ENCODE results near the gene NCKAP5.

Gene NCKAP5

DNA sequence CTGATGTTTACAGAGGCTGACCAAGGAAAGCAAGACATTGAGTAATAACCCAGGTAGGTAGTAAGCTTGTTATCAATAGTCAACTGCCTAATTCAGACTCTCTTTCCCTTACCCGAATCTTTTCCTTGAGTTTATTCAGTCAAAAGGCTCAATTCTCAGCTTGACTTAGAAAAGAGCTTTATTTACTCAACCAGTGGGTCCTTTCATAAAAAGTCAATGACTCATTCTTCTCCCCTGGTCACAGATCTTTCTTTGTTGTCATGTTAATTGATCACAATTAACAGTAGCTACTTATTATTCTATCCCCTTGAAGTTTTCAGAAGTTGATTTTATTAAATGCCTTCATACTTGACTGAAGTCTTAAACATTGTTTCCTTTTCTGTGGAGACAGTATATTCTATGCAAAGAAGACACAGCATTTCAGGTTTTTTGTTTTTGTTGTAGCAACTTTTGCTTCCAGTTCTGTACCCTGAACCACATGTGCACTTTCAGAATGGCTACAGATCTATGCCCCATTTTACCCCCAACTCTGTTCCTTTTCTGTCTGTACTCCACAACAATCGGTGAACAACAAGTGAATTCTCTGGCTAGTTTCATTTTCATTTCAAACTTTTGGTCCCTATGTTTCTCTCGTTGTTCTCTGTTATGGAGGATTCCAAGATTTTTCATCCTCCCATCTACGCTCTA lies 428.3 kb downstream of the NCKAP5 start:
- Mint-ChIP-seq H3K4me1 (no peaks in the 10 kb centered on the region), H3K27ac (no peak overlapping the region), H3K9me3 (peaks cover 15% of the 10 kb centered on the region), H3K27me3 (no peaks in the 10 kb centered on the region), H3K36me3 (ENCODE audit: low read depth) (no peaks in the 10 kb centered on the region), H3K4me3 (no peak overlapping the region)
- no peak for ATAC-seq
- DNase-seq = no peak

GRCh38 chr2:133138693-133139092 lies 429.6 kb downstream of the NCKAP5 start:
- DNase-seq (no peak), ATAC-seq (no peak)
- Mint-ChIP-seq H3K4me1 (no peaks in the 10 kb centered on the region), H3K27ac (no peak overlapping the region), H3K36me3 (ENCODE audit: low read depth) (no peaks in the 10 kb centered on the region), H3K9me3 (peaks cover 23% of the 10 kb centered on the region), H3K4me3 (no peak overlapping the region), H3K27me3 (no peaks in the 10 kb centered on the region)

DNA sequence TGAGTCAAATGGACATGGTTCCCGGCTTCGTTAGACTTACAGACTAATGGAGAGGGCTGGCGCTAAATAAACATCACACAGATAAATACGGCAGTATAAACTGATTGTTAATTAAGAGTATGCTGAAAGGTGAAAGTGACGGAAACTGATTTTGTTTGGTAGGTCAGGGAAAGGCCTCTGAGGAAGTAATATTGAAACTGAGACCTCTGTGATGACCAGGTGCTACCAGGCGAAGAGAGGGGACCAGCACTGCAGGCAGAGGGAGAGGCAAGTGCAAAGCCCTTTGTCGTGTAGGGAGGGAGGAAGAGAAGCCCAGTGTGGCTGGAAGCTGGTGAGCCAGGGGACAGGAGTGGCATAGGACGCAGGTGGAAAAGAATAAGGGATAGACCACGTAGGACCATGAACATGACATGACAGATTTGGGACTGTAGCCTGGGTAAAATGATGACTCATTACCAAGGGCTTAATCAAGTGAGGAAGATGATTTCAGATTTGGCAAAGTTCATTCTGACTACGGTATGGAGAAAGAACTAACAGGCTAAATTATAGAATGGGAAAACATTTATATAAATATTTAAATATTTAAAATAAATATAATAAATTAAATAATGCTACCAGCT lies 433.1 kb downstream of the NCKAP5 start:
- no peaks in the 10 kb centered on the region for H3K27me3 Mint-ChIP-seq
- no peak overlapping the region for H3K27ac Mint-ChIP-seq
- ATAC-seq = no peak
- H3K4me3 Mint-ChIP-seq = no peak overlapping the region
- no peak for DNase-seq
- H3K4me1 Mint-ChIP-seq = no peaks in the 10 kb centered on the region
- H3K36me3 Mint-ChIP-seq (ENCODE audit: low read depth) = no peaks in the 10 kb centered on the region
- H3K9me3 Mint-ChIP-seq = peaks cover 23% of the 10 kb centered on the region

GRCh38 chr2:133130548-133131246 lies 437.6 kb downstream of the NCKAP5 start:
- Mint-ChIP-seq H3K27ac (no peak overlapping the region), H3K9me3 (peaks cover 10% of the 10 kb centered on the region), H3K27me3 (no peaks in the 10 kb centered on the region), H3K4me3 (no peak overlapping the region), H3K36me3 (ENCODE audit: low read depth) (no peaks in the 10 kb centered on the region), H3K4me1 (no peaks in the 10 kb centered on the region)
- no peak for DNase-seq
- ATAC-seq = no peak

DNA sequence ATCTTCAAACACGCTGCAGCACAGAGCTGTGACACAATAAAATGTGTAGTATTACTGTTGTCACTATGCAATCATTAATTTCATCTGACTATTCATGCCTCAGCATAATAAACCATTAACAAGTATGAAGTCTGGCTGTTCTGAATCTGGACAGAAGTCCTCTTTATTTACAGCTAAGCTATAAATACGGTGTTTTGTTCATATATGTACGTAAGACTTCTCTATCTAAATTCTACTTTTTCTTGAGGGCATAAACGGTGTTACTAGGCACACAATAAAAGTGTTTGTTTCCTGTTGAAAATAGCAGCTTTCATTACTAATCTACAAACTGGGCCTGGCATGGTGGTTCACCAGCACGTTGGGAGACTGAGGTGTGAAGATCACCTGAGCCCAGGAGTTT lies 443.8 kb downstream of the NCKAP5 start:
- no peak overlapping the region for H3K27ac Mint-ChIP-seq
- H3K36me3 Mint-ChIP-seq (ENCODE audit: low read depth) = no peaks in the 10 kb centered on the region
- no peaks in the 10 kb centered on the region for H3K27me3 Mint-ChIP-seq
- DNase-seq = no peak
- no peak overlapping the region for H3K4me3 Mint-ChIP-seq
- H3K9me3 Mint-ChIP-seq = no peaks in the 10 kb centered on the region
- H3K4me1 Mint-ChIP-seq = no peaks in the 10 kb centered on the region
- no peak for ATAC-seq

GRCh38 chr2:133123904-133124303 lies 444.4 kb downstream of the NCKAP5 start:
- no peak for DNase-seq
- Mint-ChIP-seq H3K36me3 (ENCODE audit: low read depth) (no peaks in the 10 kb centered on the region), H3K4me3 (no peak overlapping the region), H3K27me3 (no peaks in the 10 kb centered on the region), H3K27ac (no peak overlapping the region), H3K4me1 (no peaks in the 10 kb centered on the region), H3K9me3 (no peaks in the 10 kb centered on the region)
- ATAC-seq = no peak

- H3K36me3 Mint-ChIP-seq (ENCODE audit: low read depth) = no peaks in the 10 kb centered on the region
- H3K27ac Mint-ChIP-seq = no peak overlapping the region
- ATAC-seq (no peak), DNase-seq (no peak)
- peaks cover 3% of the 10 kb centered on the region for H3K9me3 Mint-ChIP-seq
- no peaks in the 10 kb centered on the region for H3K27me3 Mint-ChIP-seq
- no peak overlapping the region for H3K4me3 Mint-ChIP-seq
- H3K4me1 Mint-ChIP-seq = no peaks in the 10 kb centered on the region
Observed at GRCh38 chr2:133123393-133123792, 444.9 kb downstream of the NCKAP5 start.

DNA sequence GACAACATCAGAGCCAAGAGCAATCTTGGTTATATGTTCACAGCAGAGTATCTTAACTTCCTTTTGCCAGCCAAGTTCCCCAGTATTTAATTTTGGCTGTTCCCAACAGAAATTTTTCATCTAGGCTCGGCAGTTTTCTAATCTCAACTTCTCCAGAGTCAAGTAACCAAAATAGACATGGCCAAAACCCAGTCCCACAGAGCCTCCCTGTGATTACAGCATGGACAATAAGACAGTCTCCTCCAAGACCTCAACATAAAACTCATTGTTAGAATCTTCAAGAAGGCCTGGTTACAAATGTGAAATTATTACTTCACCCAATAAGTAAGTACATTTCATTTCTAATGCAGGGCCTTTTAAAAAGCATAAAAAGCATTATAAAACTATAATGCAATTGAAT lies 445.7 kb downstream of the NCKAP5 start:
- no peak for ATAC-seq
- Mint-ChIP-seq H3K27ac (no peak overlapping the region), H3K4me3 (no peak overlapping the region)

DNA sequence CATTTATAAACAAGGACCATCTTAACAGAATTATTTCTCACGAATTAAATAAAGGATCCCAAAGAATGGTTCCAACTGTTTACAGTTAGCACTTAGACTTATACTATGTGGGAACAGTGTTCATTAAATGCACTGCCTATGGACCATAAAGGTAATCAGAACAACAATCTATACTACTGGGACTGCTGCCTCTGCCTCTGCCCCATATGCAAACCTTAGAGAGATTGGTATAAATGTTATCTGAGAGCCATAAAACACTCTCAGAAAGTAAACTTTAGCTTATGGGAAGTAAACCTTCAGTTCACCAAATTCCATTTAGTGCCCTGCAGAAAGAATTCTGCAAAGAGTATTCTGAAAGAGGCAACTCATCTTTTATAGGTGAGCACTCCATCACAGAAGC lies 448.0 kb downstream of the NCKAP5 start:
- Mint-ChIP-seq H3K27me3 (no peaks in the 10 kb centered on the region), H3K9me3 (peaks cover 4% of the 10 kb centered on the region), H3K36me3 (ENCODE audit: low read depth) (no peaks in the 10 kb centered on the region), H3K4me1 (no peaks in the 10 kb centered on the region), H3K27ac (no peak overlapping the region), H3K4me3 (no peak overlapping the region)
- no peak for ATAC-seq
- DNase-seq = no peak

More for the DNA sequence above, 445.7 kb downstream of the NCKAP5 start:
- Mint-ChIP-seq H3K27me3 (no peaks in the 10 kb centered on the region), H3K9me3 (peaks cover 4% of the 10 kb centered on the region), H3K4me1 (no peaks in the 10 kb centered on the region), H3K36me3 (ENCODE audit: low read depth) (no peaks in the 10 kb centered on the region)
- no peak for DNase-seq

DNA sequence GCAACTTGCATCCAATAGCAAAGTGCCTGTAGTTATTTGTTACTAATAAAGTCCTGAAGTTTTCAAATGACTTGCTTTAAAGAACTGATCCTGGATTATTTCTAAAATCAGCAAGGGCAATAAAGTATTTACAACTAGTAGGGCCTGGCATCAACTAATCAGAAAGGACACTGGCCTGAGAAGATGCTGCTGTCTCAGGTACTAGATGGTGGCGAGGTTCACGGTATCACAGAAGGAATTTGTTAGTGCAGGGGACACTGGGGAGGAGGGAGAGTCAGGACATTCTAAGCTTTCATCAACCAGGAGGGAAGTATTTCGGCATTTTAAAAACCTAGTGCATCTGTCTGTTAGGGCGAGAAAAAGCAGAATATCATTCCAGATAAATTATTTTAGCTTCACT lies 458.1 kb downstream of the NCKAP5 start:
- Mint-ChIP-seq H3K36me3 (ENCODE audit: low read depth) (no peaks in the 10 kb centered on the region), H3K27me3 (no peaks in the 10 kb centered on the region), H3K9me3 (no peaks in the 10 kb centered on the region), H3K4me1 (no peaks in the 10 kb centered on the region), H3K4me3 (no peak overlapping the region), H3K27ac (no peak overlapping the region)
- no peak for ATAC-seq
- no peak for DNase-seq

- Mint-ChIP-seq H3K27ac (no peak overlapping the region), H3K36me3 (ENCODE audit: low read depth) (no peaks in the 10 kb centered on the region), H3K4me3 (no peak overlapping the region), H3K27me3 (no peaks in the 10 kb centered on the region), H3K4me1 (no peaks in the 10 kb centered on the region), H3K9me3 (no peaks in the 10 kb centered on the region)
- no peak for ATAC-seq
- no peak for DNase-seq
Observed at GRCh38 chr2:133109772-133110171, 458.5 kb downstream of the NCKAP5 start.

- DNase-seq = no peak
- H3K4me1 Mint-ChIP-seq = no peaks in the 10 kb centered on the region
- ATAC-seq = no peak
- no peaks in the 10 kb centered on the region for H3K9me3 Mint-ChIP-seq
- H3K36me3 Mint-ChIP-seq (ENCODE audit: low read depth) = no peaks in the 10 kb centered on the region
- no peaks in the 10 kb centered on the region for H3K27me3 Mint-ChIP-seq
- H3K4me3 Mint-ChIP-seq = no peak overlapping the region
- H3K27ac Mint-ChIP-seq = no peak overlapping the region
Observed at GRCh38 chr2:133107058-133107815, 461.0 kb downstream of the NCKAP5 start.

DNA sequence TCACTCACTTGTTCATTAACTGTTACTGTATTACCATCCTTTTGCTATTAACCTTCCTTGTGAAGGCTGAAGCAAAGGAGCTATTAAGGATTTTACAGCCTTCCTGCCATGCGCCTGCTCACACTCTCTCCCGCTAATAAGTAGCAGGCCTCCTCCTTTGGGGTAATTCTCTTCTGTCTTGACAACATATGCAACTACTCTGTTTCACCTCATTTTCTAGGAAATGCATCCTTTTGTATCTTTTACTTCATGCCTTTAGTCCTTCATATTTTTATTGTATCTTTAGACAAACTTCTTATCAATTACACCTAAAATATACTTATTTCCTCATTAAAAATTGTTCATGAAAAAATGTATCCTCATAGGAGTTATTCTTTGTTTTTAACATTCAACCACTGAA lies 463.4 kb downstream of the NCKAP5 start:
- H3K4me1 Mint-ChIP-seq = no peaks in the 10 kb centered on the region

DNA sequence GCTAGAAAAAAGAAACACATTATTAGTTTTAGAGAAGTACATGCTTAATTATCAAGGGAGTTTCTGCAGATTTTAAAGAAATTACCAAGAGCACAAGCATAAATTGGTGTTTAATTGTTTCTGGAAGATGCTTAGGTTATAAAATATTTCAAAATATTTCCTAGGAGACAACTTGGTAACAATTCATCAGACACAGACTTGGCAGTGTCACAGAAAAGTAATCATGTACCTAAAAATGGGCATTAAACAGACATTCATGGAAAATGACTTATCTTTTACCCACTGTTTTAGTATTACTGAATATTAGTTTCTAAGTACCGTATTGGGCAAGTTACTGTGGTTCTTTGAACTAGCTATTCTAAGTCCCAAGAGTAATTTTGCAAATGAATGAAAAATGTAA lies 469.5 kb downstream of the NCKAP5 start:
- H3K4me3 Mint-ChIP-seq = no peak overlapping the region
- no peak for ATAC-seq
- H3K27me3 Mint-ChIP-seq = no peaks in the 10 kb centered on the region
- H3K9me3 Mint-ChIP-seq = peaks cover 11% of the 10 kb centered on the region
- no peak overlapping the region for H3K27ac Mint-ChIP-seq
- H3K36me3 Mint-ChIP-seq (ENCODE audit: low read depth) = no peaks in the 10 kb centered on the region
- DNase-seq = no peak
- no peaks in the 10 kb centered on the region for H3K4me1 Mint-ChIP-seq

More for the DNA sequence above, 463.4 kb downstream of the NCKAP5 start:
- peaks cover 4% of the 10 kb centered on the region for H3K9me3 Mint-ChIP-seq
- H3K27ac Mint-ChIP-seq = no peak overlapping the region
- DNase-seq = no peak
- no peak overlapping the region for H3K4me3 Mint-ChIP-seq
- H3K36me3 Mint-ChIP-seq (ENCODE audit: low read depth) = no peaks in the 10 kb centered on the region
- ATAC-seq = no peak
- H3K27me3 Mint-ChIP-seq = no peaks in the 10 kb centered on the region

DNA sequence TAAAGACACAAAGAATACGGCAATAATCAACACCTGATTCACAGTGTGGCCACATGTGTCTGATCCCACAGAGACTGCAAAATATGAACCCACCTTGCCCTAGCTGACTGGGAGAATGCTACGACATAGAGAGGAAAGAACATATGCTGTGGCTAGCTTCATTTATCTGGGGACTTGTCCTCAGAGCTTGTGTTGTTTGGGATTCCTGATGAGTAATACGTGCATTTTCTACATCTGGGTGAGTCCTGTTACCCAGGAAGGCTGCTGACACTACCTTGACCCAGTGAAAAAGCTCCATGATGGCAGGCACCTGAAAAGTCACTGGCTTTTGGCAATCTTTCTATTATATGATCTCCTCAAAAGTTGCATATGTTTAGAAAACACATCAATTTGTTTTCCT lies 470.6 kb downstream of the NCKAP5 start:
- H3K36me3 Mint-ChIP-seq (ENCODE audit: low read depth) = no peaks in the 10 kb centered on the region
- no peaks in the 10 kb centered on the region for H3K27me3 Mint-ChIP-seq
- DNase-seq = no peak
- H3K27ac Mint-ChIP-seq = no peak overlapping the region
- H3K4me3 Mint-ChIP-seq = no peak overlapping the region
- H3K4me1 Mint-ChIP-seq = no peaks in the 10 kb centered on the region
- H3K9me3 Mint-ChIP-seq = peaks cover 11% of the 10 kb centered on the region
- ATAC-seq = no peak

All from activated naive CD8-positive, alpha-beta T cell treated with anti-CD3 and anti-CD28 coated beads, Interleukin-2, amount 50 U/mL, for 24 hours (primary cell).